OCI-LY1 (cell line): Measurements from ENCODE around the gene TPCN2.

Source experiments
- H2AFZ ChIP-seq: fragments of 200-600 bp; sonication (generic), shearing (Covaris generic); 2 replicates; pipeline ENCODE4 v1.6.0; 2014; ENCODE audit warnings: antibody characterized with exemption, mild to moderate bottlenecking, low read length
- H3F3A ChIP-seq: fragments of 200-600 bp; sonication (generic), shearing (Covaris generic); 2 replicates; pipeline ENCODE4 v1.6.0; 2014; ENCODE audit warnings: mild to moderate bottlenecking, antibody characterized with exemption, low read length, moderate library complexity; ENCODE audit not compliant: insufficient read depth
- H3K27ac ChIP-seq: fragments of 200-600 bp; sonication (generic); 2 replicates; pipeline ENCODE4 v1.5.1; 2014; ENCODE audit warnings: low read length, mixed run types, mild to moderate bottlenecking, low read depth; ENCODE audit not compliant: poor library complexity, severe bottlenecking
- H3K27me3 ChIP-seq: fragments of 200-600 bp; sonication (generic); 2 replicates; pipeline ENCODE4 v1.6.0; 2014; ENCODE audit warnings: antibody characterized with exemption, mild to moderate bottlenecking, low read length, moderate library complexity; ENCODE audit not compliant: insufficient read depth
- H3K36me3 ChIP-seq: fragments of 200-600 bp; sonication (generic); 2 replicates; pipeline ENCODE4 v1.6.1; 2014; ENCODE audit warnings: mild to moderate bottlenecking, antibody characterized with exemption, low read length, moderate library complexity, mixed read lengths; ENCODE audit not compliant: insufficient read depth
- H3K4me1 ChIP-seq: fragments of 200-600 bp; sonication (generic); 2 replicates; pipeline ENCODE4 v1.5.1; 2014; ENCODE audit warnings: mild to moderate bottlenecking, low read length, moderate library complexity; ENCODE audit not compliant: insufficient read depth, severe bottlenecking
- H3K4me2 ChIP-seq: fragments of 200-600 bp; sonication (generic), shearing (Covaris generic); 2 replicates; pipeline ENCODE4 v1.6.1; 2014; ENCODE audit warnings: low read length
- H3K4me3 ChIP-seq: fragments of 200-600 bp; sonication (generic); 2 replicates; pipeline ENCODE4 v1.5.1; 2014; ENCODE audit warnings: low read length, low read depth, mild to moderate bottlenecking, mixed read lengths; ENCODE audit not compliant: poor library complexity, severe bottlenecking
- H3K79me2 ChIP-seq: fragments of 200-600 bp; shearing (Covaris generic); 2 replicates; pipeline ENCODE4 v1.6.1; 2016; ENCODE audit warnings: mixed run types, low read length, mixed read lengths; ENCODE audit not compliant: insufficient read depth
- H3K9ac ChIP-seq: fragments of 200-600 bp; sonication (generic), shearing (Covaris generic); 2 replicates; pipeline ENCODE4 v1.6.1; 2014; ENCODE audit warnings: mild to moderate bottlenecking, low read length, mixed read lengths
- H3K9me2 ChIP-seq: fragments of 200-600 bp; sonication (generic), shearing (Covaris generic); 2 replicates; pipeline ENCODE4 v1.6.1; 2014; ENCODE audit warnings: low read depth, mild to moderate bottlenecking, low read length, mixed read lengths
- H3K9me3 ChIP-seq: fragments of 200-600 bp; shearing (Covaris generic); 2 replicates; pipeline ENCODE4 v1.6.1; 2014; ENCODE audit warnings: low read length, mixed read lengths
- H4K20me1 ChIP-seq: fragments of 200-600 bp; sonication (generic), shearing (Covaris generic); 2 replicates; pipeline ENCODE4 v1.6.0; 2016; ENCODE audit warnings: mild to moderate bottlenecking, low read length; ENCODE audit not compliant: insufficient read depth
- EZH2 ChIP-seq: fragments of 200-600 bp; sonication (generic), shearing (Covaris generic); IDR thresholded peaks from 2 replicates; pipeline ENCODE4 v1.8.0; 2017; ENCODE audit warnings: borderline replicate concordance, mixed run types, mild to moderate bottlenecking, antibody characterized with exemption, low read length, moderate library complexity, mixed read lengths
- TF ChIP-seq, protein P1 (sequence below): fragments of 200-600 bp; sonication (generic), shearing (Covaris generic); IDR thresholded peaks from 2 replicates; pipeline ENCODE4 v1.5.1; 2017; ENCODE audit warnings: mild to moderate bottlenecking, antibody characterized with exemption, low read length, moderate library complexity, mixed read lengths

The TPCN2 gene

GRCh38 chr11:69108030-69108429 lies 59.3 kb downstream of the TPCN2 start:
- no peaks in the 10 kb centered on the region for H3F3A ChIP-seq
- H4K20me1 ChIP-seq: no peaks in the 10 kb centered on the region
- TF ChIP-seq, protein P1, sequence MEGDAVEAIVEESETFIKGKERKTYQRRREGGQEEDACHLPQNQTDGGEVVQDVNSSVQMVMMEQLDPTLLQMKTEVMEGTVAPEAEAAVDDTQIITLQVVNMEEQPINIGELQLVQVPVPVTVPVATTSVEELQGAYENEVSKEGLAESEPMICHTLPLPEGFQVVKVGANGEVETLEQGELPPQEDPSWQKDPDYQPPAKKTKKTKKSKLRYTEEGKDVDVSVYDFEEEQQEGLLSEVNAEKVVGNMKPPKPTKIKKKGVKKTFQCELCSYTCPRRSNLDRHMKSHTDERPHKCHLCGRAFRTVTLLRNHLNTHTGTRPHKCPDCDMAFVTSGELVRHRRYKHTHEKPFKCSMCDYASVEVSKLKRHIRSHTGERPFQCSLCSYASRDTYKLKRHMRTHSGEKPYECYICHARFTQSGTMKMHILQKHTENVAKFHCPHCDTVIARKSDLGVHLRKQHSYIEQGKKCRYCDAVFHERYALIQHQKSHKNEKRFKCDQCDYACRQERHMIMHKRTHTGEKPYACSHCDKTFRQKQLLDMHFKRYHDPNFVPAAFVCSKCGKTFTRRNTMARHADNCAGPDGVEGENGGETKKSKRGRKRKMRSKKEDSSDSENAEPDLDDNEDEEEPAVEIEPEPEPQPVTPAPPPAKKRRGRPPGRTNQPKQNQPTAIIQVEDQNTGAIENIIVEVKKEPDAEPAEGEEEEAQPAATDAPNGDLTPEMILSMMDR: no peak
- no peak for TF ChIP-seq EZH2
- no peak overlapping the region for H3K27ac ChIP-seq
- no peaks in the 10 kb centered on the region for H3K36me3 ChIP-seq
- no peaks in the 10 kb centered on the region for H3K9me3 ChIP-seq
- H3K4me3 ChIP-seq: no peak overlapping the region
- H3K9me2 ChIP-seq: no peaks in the 10 kb centered on the region
- H2AFZ ChIP-seq: no peak overlapping the region
- H3K4me1 ChIP-seq: no peaks in the 10 kb centered on the region
- no peaks in the 10 kb centered on the region for H3K79me2 ChIP-seq
- no peak overlapping the region for H3K4me2 ChIP-seq
- peaks cover 13% of the 10 kb centered on the region; the same call in 1 of the 2 replicates for H3K27me3 ChIP-seq
- no peak overlapping the region for H3K9ac ChIP-seq

DNA sequence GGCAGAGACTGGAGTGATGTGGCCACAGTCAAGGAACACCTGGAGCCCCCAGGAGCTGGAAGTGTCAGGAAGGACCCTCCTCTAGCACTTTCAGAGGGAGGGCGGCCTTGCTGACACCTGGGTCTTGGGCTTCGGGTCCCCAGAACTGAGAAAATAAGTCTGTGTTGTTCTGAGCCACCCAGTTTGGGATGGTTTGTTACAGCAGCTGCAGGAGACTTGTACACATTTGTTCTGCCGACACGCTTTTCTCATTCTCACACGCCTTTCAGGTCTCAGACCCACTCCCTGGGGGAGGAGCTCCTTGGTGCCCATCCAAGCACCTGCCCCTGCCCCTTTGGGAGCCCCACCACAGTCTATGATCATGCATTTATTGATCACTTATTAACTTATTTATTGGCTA lies 59.8 kb downstream of the TPCN2 start:
- TF ChIP-seq, protein P1: no peak
- Histone ChIP-seq H2AFZ (no peak overlapping the region), H3K79me2 (no peaks in the 10 kb centered on the region), H3K4me3 (no peak overlapping the region), H3K4me1 (no peaks in the 10 kb centered on the region), H3K9ac (no peak overlapping the region), H4K20me1 (no peaks in the 10 kb centered on the region), H3K4me2 (no peak overlapping the region), H3K9me3 (no peaks in the 10 kb centered on the region), H3K27me3 (peaks cover 13% of the 10 kb centered on the region; the same call in 1 of the 2 replicates), H3F3A (no peaks in the 10 kb centered on the region), H3K9me2 (no peaks in the 10 kb centered on the region), H3K36me3 (no peaks in the 10 kb centered on the region), H3K27ac (no peak overlapping the region)

- H3K4me3 ChIP-seq: no peak overlapping the region
- H3K9me2 ChIP-seq: no peaks in the 10 kb centered on the region
- H3K27ac ChIP-seq: no peak overlapping the region
- H3K27me3 ChIP-seq: peaks cover 13% of the 10 kb centered on the region; the same call in 1 of the 2 replicates
- no peaks in the 10 kb centered on the region for H3K4me1 ChIP-seq
- no peaks in the 10 kb centered on the region for H3F3A ChIP-seq
- no peaks in the 10 kb centered on the region for H4K20me1 ChIP-seq
- TF ChIP-seq, protein P1: no peak
- TF ChIP-seq EZH2: no peak
- H3K79me2 ChIP-seq: no peaks in the 10 kb centered on the region
- no peaks in the 10 kb centered on the region for H3K36me3 ChIP-seq
- H3K9me3 ChIP-seq: no peaks in the 10 kb centered on the region
- no peak overlapping the region for H3K9ac ChIP-seq
- H3K4me2 ChIP-seq: no peak overlapping the region
- no peak overlapping the region for H2AFZ ChIP-seq
Observed at GRCh38 chr11:69109101-69109500, 60.4 kb downstream of the TPCN2 start.
